H1 (cell line): ENCODE data around the gene ANKMY2. TPM values are rescaled to one million over a fixed set of nuclear protein-coding genes. Genes with fewer than 3 reads are reported as not detected.

Experiments used
- EZH2 ChIP-seq: fragments of 200-600 bp; sonication (generic); IDR thresholded peaks from 2 replicates; pipeline ENCODE4 v1.7.1; 2012; ENCODE audit warnings: low read depth, mild to moderate bottlenecking, moderate library complexity, low read length, inconsistent platforms; ENCODE audit not compliant: severe bottlenecking
- JUND ChIP-seq: IDR thresholded peaks from 2 replicates; pipeline ENCODE4 v1.6.1; 2011; ENCODE audit warnings: mild to moderate bottlenecking, improper control_type of control experiment, low read length
- KDM4A ChIP-seq: IDR thresholded peaks from one replicate; pipeline ENCODE4 v1.7.1; 2012; ENCODE audit warnings: low read depth, mild to moderate bottlenecking, moderate library complexity, low read length, inconsistent platforms; ENCODE audit not compliant: severe bottlenecking
- PHF8 ChIP-seq: fragments of 200-600 bp; sonication (generic); conservative IDR thresholded peaks from 2 replicates; pipeline ENCODE4 v1.7.1; 2012; ENCODE audit warnings: low read depth, mild to moderate bottlenecking, inconsistent platforms, low read length, moderate library complexity
- polyA plus RNA-seq, 7 experiments: library from polyadenylated mRNA; depleted of rRNA in 3 of 7; stranded (reverse) in 5 of 7; unstranded in 2 of 7; fragments of >200 nt in 5 of 7; fragments of 200-250 nt in 2 of 7; gene quantifications; 1 replicate in 5 of 7; 2 replicates in 1 of 7; 4 replicates in 1 of 7; pipeline versions ENCODE4 v1.2.1 to v1.2.3, GENCODE V29; 2011 to 2013; ENCODE audit warnings: missing spikeins in 2 of 7, mixed read lengths in 2 of 7
- total RNA-seq: library from RNA; stranded (reverse); fragmentation: NEBNext Ultra II Directional; extraction: Animal tissue kit (Norgen Biotek cat#: 25700); gene quantifications from 2 replicates; pipeline ENCODE4 v1.2.1, GENCODE V29; 2021
- TF ChIP-seq, protein P1 (sequence below): IDR thresholded peaks from 2 replicates; pipeline ENCODE4 v1.6.1; 2012; ENCODE audit warnings: low read length, inconsistent platforms
- TF ChIP-seq, protein P2 (sequence below): IDR thresholded peaks from 2 replicates; pipeline ENCODE4 v1.6.1; 2011; ENCODE audit warnings: low read length, improper control_type of control experiment

ANKMY2 gene
- total and polyA plus RNA-seq, 2 of the 8 experiments (the other 6 are each of a cell fraction or from before 2014, with no cell fraction given), result 5.2 to 9.3 TPM

- TF ChIP-seq KDM4A (no peak), JUND (no peak), EZH2 (no peak), PHF8 (no peak)
- TF ChIP-seq, protein P1, sequence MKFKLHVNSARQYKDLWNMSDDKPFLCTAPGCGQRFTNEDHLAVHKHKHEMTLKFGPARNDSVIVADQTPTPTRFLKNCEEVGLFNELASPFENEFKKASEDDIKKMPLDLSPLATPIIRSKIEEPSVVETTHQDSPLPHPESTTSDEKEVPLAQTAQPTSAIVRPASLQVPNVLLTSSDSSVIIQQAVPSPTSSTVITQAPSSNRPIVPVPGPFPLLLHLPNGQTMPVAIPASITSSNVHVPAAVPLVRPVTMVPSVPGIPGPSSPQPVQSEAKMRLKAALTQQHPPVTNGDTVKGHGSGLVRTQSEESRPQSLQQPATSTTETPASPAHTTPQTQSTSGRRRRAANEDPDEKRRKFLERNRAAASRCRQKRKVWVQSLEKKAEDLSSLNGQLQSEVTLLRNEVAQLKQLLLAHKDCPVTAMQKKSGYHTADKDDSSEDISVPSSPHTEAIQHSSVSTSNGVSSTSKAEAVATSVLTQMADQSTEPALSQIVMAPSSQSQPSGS, result no peak
- TF ChIP-seq, protein P2, sequence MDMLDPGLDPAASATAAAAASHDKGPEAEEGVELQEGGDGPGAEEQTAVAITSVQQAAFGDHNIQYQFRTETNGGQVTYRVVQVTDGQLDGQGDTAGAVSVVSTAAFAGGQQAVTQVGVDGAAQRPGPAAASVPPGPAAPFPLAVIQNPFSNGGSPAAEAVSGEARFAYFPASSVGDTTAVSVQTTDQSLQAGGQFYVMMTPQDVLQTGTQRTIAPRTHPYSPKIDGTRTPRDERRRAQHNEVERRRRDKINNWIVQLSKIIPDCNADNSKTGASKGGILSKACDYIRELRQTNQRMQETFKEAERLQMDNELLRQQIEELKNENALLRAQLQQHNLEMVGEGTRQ, result no peak
Observed at GRCh38 chr7:16563281-16564022, 82.1 kb downstream of the ANKMY2 start (continued).
